ENCODE results near the gene C1orf210. TPM values are rescaled to one million over a fixed set of nuclear protein-coding genes. Genes with fewer than 3 reads are reported as not detected.

Gene C1orf210
- total RNA-seq, 1 experiment from 2014 or later = 7.6 TPM

DNA sequence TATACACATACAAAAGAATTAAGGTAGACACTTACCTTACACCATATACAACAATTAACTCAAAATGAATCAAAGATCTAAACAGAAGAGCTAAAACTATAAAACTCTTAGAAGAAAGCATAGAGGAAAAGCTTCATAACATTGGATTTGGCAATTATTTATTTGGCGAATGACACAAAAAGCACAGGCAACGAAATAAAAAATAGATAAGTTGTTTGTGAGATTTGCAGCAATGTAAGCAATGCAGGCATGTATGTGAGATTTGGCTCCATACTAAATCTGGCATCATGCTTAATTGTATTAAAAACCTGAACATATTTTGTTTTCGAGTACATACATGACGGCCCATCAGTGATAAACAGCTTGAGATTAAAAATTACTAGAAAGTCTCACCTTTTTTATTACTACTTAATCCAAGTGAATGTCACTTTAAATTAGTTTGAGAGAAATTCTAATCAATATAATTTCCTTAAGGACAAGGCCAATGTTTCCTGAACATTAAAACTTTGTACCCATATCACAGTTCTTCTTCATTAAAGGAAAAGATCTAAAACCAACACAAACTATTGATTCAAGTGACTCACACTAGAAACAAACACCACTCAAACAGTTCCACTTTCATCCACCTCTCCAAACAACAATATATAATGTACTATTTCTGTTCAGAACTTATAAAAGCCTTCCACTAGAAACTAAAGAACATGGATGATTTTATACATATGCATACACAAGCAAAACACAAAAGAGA is 38.7 kb downstream of the C1orf210 start:
- H4K20me1 ChIP-seq (ENCODE audit: insufficient read depth) = no peaks in the 10 kb centered on the region
- peaks cover 0 to 4% of the 10 kb centered on the region in 2 experiments; a peak in 2 of 4 replicates for H3K4me1 ChIP-seq (ENCODE audit: control insufficient read depth in 1 of 2, insufficient read depth in 2 of 2, low read length in 2 of 2)
- no peaks in the 10 kb centered on the region for H3K79me2 ChIP-seq (ENCODE audit: insufficient read depth, low read length)
- no peak overlapping the region for H3K4me2 ChIP-seq (ENCODE audit: low read length)
- no peaks in the 10 kb centered on the region for H3K36me3 ChIP-seq (ENCODE audit: control insufficient read depth in 1 of 2, insufficient read depth in 2 of 2, low read length in 2 of 2)
- no peak overlapping the region for H3K4me3 ChIP-seq (replicated peaks in 1 of 2; ENCODE audit: low read depth in 1 of 2, low read length in 2 of 2)
- TF ChIP-seq SRF (IDR thresholded peaks at IDR 0.05; ENCODE audit: low read depth) (no peak), POLR2A (IDR thresholded peaks at IDR 0.05; ENCODE audit: borderline replicate concordance, extremely low read depth, insufficient read depth, insufficient read length) (no peak), CBX3 (IDR thresholded peaks at IDR 0.05; ENCODE audit: low read depth) (no peak), YY1 (IDR thresholded peaks at IDR 0.05; ENCODE audit: extremely low read depth, insufficient replicate concordance, low read depth, low read length) (no peak)
- TF ChIP-seq, protein P1, sequence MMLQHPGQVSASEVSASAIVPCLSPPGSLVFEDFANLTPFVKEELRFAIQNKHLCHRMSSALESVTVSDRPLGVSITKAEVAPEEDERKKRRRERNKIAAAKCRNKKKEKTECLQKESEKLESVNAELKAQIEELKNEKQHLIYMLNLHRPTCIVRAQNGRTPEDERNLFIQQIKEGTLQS (IDR thresholded peaks at IDR 0.05) = no peak
- RAD21 ChIA-PET (ENCODE audit: low non-redundant PET in 1 of 2, low total read pairs in 2 of 2, uncharacterized antibody in 2 of 2, unreplicated experiment in 2 of 2) = no interaction called here
- POLR2A ChIA-PET = no interaction called here
- H3K27me3 ChIP-seq (ENCODE audit: insufficient read depth, low read length) = no peaks in the 10 kb centered on the region
- CTCF ChIA-PET = no interaction called here
- H3K9me2 ChIP-seq (ENCODE audit: insufficient read depth) = no peaks in the 10 kb centered on the region
- ATAC-seq = no peak
- H3K9me3 ChIP-seq (ENCODE audit: control insufficient read depth in 1 of 2, insufficient read depth in 1 of 2, low read depth in 1 of 2, low read length in 2 of 2) = peaks cover 0 to 11% of the 10 kb centered on the region in 2 experiments; a peak in 1 of 4 replicates
- no peak overlapping the region for H3K9ac ChIP-seq (ENCODE audit: low read length)
- no TSS peak for BruUV-seq (replicated peaks)
- no peak for DNase-seq (ENCODE audit: low read depth, low spot score)
- no peak overlapping the region for H2AFZ ChIP-seq (ENCODE audit: low read depth, low read length, poor library complexity, severe bottlenecking)
- intact Hi-C loops (cut with micrococcal nuclease) = no loop called here
- no peak overlapping the region for H3K27ac ChIP-seq (ENCODE audit: low read depth, low read length)

DNA sequence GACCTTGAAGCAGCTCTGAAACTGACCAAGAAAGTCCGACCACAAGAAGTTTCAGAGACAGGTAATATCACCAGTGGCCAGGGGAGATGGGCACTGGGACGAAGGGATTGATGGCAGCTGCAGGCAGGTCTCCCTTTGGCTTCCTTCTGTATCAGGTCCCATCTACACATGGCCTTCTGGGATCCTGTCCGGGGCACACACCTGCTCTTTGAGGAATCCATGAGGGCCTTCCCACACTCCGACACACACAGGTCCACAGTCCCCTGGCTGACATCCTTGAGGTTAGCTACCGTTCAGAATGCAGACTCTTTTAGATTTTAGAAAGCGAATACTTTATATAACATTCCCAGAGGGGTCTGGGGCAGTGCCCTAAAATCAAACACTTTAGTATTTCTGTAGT is 42.1 kb downstream of the C1orf210 start:
- no peaks in the 10 kb centered on the region for H3K79me2 ChIP-seq (ENCODE audit: insufficient read depth, low read length)
- ATAC-seq = no peak
- TF ChIP-seq FOSL1 (IDR thresholded peaks at IDR 0.05; ENCODE audit: low read depth) = no peak
- TF ChIP-seq ZNF274 (IDR thresholded peaks at IDR 0.05; ENCODE audit: low read depth, low read length) = no peak
- TF ChIP-seq SP1 (IDR thresholded peaks at IDR 0.05; ENCODE audit: low read depth) = no peak
- TF ChIP-seq CBX3 (IDR thresholded peaks at IDR 0.05; ENCODE audit: low read depth) = no peak
- no peak for TF ChIP-seq POLR2AphosphoS5 (IDR thresholded peaks at IDR 0.05; ENCODE audit: low read depth, low read length)
- TF ChIP-seq EGR1 (IDR thresholded peaks at IDR 0.05; ENCODE audit: low read depth) = no peak
- no peak for TF ChIP-seq CEBPB (IDR thresholded peaks at IDR 0.05; ENCODE audit: low read depth)
- no peak for TF ChIP-seq ELF1 (IDR thresholded peaks at IDR 0.05; ENCODE audit: borderline replicate concordance, low read depth)
- H3K4me2 ChIP-seq (ENCODE audit: low read length) = no peak overlapping the region
- H2AFZ ChIP-seq (ENCODE audit: low read depth, low read length, poor library complexity, severe bottlenecking) = no peak overlapping the region
- H3K36me3 ChIP-seq (ENCODE audit: control insufficient read depth in 1 of 2, insufficient read depth in 2 of 2, low read length in 2 of 2) = no peaks in the 10 kb centered on the region
- RAD21 ChIA-PET (ENCODE audit: low non-redundant PET in 1 of 2, low total read pairs in 2 of 2, uncharacterized antibody in 2 of 2, unreplicated experiment in 2 of 2) = no interaction called here
- POLR2A ChIA-PET = no interaction called here
- intact Hi-C loops (cut with micrococcal nuclease) = no loop called here
- CTCF ChIA-PET = interaction anchor here (0.6 kb wide), 1 partner anchor 11 kb away, joined by 4 read pairs; no protein-coding TSS in a partner anchor
- 0 out of 4 replicates have a peak, but pooled peaks cover 0 to 5% of the 10 kb centered on the region in 2 experiments for H3K9me3 ChIP-seq (ENCODE audit: control insufficient read depth in 1 of 2, insufficient read depth in 1 of 2, low read depth in 1 of 2, low read length in 2 of 2)
- H3K9me2 ChIP-seq (ENCODE audit: insufficient read depth) = no peaks in the 10 kb centered on the region
- peaks cover 0 to 10% of the 10 kb centered on the region in 2 experiments; a peak in 2 of 4 replicates for H3K4me1 ChIP-seq (ENCODE audit: control insufficient read depth in 1 of 2, insufficient read depth in 2 of 2, low read length in 2 of 2)
- no peaks in the 10 kb centered on the region for H3K27me3 ChIP-seq (ENCODE audit: insufficient read depth, low read length)
- DNase-seq (ENCODE audit: low read depth, low spot score) = no peak
- H3K9ac ChIP-seq (ENCODE audit: low read length) = no peak overlapping the region
- no peaks in the 10 kb centered on the region for H4K20me1 ChIP-seq (ENCODE audit: insufficient read depth)
- no peak overlapping the region for H3K4me3 ChIP-seq (replicated peaks in 1 of 2; ENCODE audit: low read depth in 1 of 2, low read length in 2 of 2)
- no TSS peak for BruUV-seq (replicated peaks)
- H3K27ac ChIP-seq (ENCODE audit: low read depth, low read length) = no peak overlapping the region
